ENCODE results near the gene SERINC2.

Gene SERINC2

DNA sequence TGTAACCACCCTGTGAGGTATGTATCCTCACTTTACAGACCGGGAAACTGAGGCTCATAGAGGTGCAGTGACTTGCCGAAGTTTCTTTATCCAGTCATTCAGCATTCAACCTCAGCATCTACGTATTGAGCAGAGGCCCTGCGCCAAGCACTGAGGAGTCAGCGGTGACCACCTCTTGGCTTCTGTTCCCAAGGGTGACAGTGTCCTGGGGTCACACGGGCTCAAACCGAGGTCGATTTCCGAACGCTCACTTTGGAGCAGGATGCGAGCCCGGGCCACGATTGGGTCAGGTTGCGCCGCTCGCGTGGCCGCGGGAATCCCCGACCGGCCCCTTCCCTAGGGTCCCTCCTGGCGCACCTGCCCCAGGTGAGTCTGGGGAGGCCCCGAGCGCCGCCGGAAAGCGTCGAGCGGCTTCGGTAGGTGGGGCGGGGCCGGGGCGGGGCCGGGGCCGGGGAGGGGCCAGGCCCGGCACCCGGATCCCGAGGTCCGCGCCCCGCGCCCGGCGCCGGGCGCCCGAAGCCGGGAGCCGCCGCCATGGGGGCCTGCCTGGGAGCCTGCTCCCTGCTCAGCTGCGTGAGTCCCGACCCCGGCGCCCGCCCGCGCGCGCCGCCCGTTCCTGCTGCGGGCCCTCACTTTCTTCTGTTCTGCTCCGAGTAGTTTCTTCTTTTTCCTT is at the start of gene SERINC2:
Gene SERINC2, plus strand, starts transcription at position 482 of the 673 bp plus-strand sequence. Its CDS starts 53 bp downstream, at position 535.
- Histone ChIP-seq H3K4me1 (ENCODE audit: insufficient read depth, low read length) (peaks cover 12% of the 10 kb centered on the region), H3K36me3 (ENCODE audit: insufficient read depth, low read depth, low read length) (no peaks in the 10 kb centered on the region), H3K27me3 (ENCODE audit: insufficient read depth, low read length) (peaks cover 24% of the 10 kb centered on the region; the same call in 1 of the 2 replicates), H3K9me3 (ENCODE audit: insufficient read depth, low read depth, low read length) (no peaks in the 10 kb centered on the region), H3K4me3 (ENCODE audit: low read length) (peak within 1 kb of the TSS; percentile 88), H3K27ac (ENCODE audit: low read length) (no peak within 1 kb of the TSS), H3K9ac (ENCODE audit: low read depth, low read length) (peak within 1 kb of the TSS; percentile 86)

DNA sequence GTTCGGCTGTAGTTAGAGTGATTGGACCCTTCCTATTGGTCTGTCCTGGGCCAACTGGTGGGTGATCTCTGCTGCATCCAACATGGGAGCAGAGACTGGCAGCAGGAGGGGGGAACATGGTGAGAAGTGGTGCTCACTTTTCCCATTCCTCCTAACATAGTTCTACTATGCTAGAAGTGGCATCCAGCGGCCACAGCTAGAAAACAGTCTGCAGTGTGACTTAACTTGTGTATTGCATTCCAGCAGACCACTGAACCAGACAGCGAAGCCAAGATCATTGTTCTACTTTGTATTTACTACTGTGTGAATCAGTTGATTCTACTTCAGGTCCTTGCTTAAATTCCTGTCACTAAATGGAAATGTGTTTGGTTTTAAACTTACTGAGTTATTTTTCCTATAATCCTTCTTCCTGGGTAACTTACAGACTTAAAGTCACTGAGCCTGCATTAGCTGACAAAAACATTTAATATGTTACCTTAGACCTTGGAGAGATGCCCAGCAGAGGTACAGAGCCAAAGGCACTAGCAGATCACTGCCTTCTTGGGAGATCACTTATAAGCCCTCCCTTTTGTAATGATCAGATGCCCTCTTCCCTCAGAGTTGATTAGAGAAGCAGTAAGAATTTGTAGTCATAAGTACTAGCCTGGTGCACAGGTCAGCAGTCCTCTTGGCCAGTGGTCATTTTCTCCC is 48.3 kb upstream of the SERINC2 start:
- Histone ChIP-seq H3K9me3 (ENCODE audit: insufficient read depth, low read depth, low read length) (no peaks in the 10 kb centered on the region), H3K27me3 (ENCODE audit: insufficient read depth, low read length) (no peaks in the 10 kb centered on the region), H3K4me1 (ENCODE audit: insufficient read depth, low read length) (peaks cover 10% of the 10 kb centered on the region; the same call in 1 of the 2 replicates), H3K27ac (ENCODE audit: low read length) (no peak overlapping the region), H3K9ac (ENCODE audit: low read depth, low read length) (no peak overlapping the region), H3K4me3 (ENCODE audit: low read length) (no peak overlapping the region), H3K36me3 (ENCODE audit: insufficient read depth, low read depth, low read length) (peaks cover 65% of the 10 kb centered on the region)

DNA sequence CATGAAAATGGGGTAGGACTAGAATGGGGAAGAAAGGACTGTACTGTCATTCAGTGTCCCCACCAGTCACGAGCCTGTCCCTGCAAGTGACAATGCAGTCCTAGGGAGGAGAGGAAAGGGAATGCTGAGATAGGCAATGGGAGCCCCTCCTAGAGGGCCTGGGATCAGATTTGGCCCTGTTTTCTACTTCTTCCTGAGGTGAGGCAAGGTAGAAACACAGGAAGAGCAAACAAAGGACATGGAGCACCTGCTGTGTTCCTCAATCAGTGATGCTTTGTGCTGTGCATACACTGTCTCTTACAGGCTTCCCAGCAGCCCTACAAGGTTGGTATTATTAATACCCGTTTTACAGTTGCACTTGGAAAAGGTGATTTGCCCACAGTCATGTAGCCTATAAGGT is 46.2 kb upstream of the SERINC2 start:
- H3K9ac ChIP-seq (ENCODE audit: low read depth, low read length), result peak overlapping the region; percentile 23; the same call in 1 of the 2 replicates
- H3K9me3 ChIP-seq (ENCODE audit: insufficient read depth, low read depth, low read length), result no peaks in the 10 kb centered on the region
- H3K27ac ChIP-seq (ENCODE audit: low read length), result no peak overlapping the region
- H3K4me1 ChIP-seq (ENCODE audit: insufficient read depth, low read length), result peaks cover 10% of the 10 kb centered on the region; the same call in 1 of the 2 replicates
- H3K27me3 ChIP-seq (ENCODE audit: insufficient read depth, low read length), result no peaks in the 10 kb centered on the region
- H3K4me3 ChIP-seq (ENCODE audit: low read length), result peak overlapping the region; percentile 8; the same call in 1 of the 2 replicates
- peaks cover 51% of the 10 kb centered on the region for H3K36me3 ChIP-seq (ENCODE audit: insufficient read depth, low read depth, low read length)

DNA sequence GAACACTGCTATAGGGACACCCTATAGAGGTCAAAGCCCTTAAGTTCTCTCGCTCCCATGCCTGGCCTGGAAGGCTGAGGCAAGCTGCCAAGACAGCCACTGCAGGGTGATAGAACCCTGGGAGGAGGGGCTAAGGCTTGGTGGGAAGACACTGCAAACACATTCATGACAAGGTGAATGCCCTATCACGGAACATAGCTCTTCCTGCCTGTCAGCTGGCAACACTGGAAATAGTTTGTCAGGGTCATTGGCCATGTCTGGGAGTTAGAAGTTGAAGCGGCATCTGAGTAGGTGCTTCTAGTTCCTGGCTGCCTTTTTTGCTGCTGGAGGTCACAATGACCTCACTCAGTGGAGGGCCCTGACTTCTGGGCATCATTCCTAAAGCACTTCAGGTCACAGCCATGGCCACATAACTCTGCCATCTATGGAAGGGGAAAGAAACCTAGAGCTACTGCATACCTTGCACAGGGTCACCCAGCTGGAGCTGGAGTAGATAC is 44.4 kb upstream of the SERINC2 start:
- Histone ChIP-seq H3K9ac (ENCODE audit: low read depth, low read length) (no peak overlapping the region), H3K9me3 (ENCODE audit: insufficient read depth, low read depth, low read length) (no peaks in the 10 kb centered on the region), H3K4me3 (ENCODE audit: low read length) (no peak overlapping the region), H3K36me3 (ENCODE audit: insufficient read depth, low read depth, low read length) (peaks cover 49% of the 10 kb centered on the region), H3K27me3 (ENCODE audit: insufficient read depth, low read length) (no peaks in the 10 kb centered on the region), H3K27ac (ENCODE audit: low read length) (no peak overlapping the region), H3K4me1 (ENCODE audit: insufficient read depth, low read length) (peaks cover 18% of the 10 kb centered on the region; the same call in 1 of the 2 replicates)

DNA sequence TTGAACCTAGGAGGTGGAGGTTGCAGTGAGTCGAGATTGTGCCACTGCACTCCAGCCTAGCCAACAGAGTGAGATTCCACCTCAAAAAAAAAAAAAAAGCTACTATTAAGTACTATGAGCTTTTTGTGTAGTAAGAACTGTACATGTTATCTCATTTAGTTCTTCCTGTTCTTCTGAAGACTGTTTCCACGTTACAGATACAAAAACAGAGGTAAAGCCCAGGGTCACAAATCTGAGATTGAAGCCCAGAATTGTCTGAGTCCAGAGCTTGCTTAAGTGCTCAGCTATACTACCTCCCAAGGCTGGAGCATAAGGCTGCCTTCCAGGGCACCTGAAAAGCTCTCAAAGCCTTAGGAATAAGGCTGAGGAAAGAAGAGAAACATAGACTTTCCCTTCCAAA is 43.0 kb upstream of the SERINC2 start:
- no peaks in the 10 kb centered on the region for H3K9me3 ChIP-seq (ENCODE audit: insufficient read depth, low read depth, low read length)
- H3K4me3 ChIP-seq (ENCODE audit: low read length), result no peak overlapping the region
- H3K36me3 ChIP-seq (ENCODE audit: insufficient read depth, low read depth, low read length), result peaks cover 35% of the 10 kb centered on the region
- H3K27me3 ChIP-seq (ENCODE audit: insufficient read depth, low read length), result no peaks in the 10 kb centered on the region
- H3K27ac ChIP-seq (ENCODE audit: low read length), result no peak overlapping the region
- peaks cover 23% of the 10 kb centered on the region; the same call in 1 of the 2 replicates for H3K4me1 ChIP-seq (ENCODE audit: insufficient read depth, low read length)
- H3K9ac ChIP-seq (ENCODE audit: low read depth, low read length), result no peak overlapping the region

DNA sequence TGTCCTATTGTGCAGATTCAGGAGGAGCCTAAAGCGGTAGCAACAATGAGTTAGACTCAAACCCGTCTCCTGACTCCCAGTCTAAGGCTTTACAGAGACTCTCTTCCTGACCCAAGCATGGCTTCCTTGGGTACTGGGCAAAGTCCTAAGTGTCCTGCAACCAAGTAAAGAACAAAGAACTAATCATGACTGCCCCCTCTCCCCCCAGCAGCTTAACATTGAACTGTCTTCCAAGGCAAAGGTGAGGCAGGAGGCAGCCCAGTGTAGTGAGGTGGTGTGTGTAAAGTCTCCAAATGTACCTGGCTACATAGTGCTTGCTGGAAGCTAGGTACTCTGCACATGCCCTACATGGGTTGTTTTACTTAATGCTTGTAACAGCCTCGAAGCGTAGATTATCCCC is 42.4 kb upstream of the SERINC2 start:
- H3K36me3 ChIP-seq (ENCODE audit: insufficient read depth, low read depth, low read length), result peaks cover 30% of the 10 kb centered on the region
- no peak overlapping the region for H3K9ac ChIP-seq (ENCODE audit: low read depth, low read length)
- H3K4me3 ChIP-seq (ENCODE audit: low read length), result no peak overlapping the region
- no peak overlapping the region for H3K27ac ChIP-seq (ENCODE audit: low read length)
- no peaks in the 10 kb centered on the region for H3K9me3 ChIP-seq (ENCODE audit: insufficient read depth, low read depth, low read length)
- no peaks in the 10 kb centered on the region for H3K27me3 ChIP-seq (ENCODE audit: insufficient read depth, low read length)
- H3K4me1 ChIP-seq (ENCODE audit: insufficient read depth, low read length), result peaks cover 23% of the 10 kb centered on the region; the same call in 1 of the 2 replicates

DNA sequence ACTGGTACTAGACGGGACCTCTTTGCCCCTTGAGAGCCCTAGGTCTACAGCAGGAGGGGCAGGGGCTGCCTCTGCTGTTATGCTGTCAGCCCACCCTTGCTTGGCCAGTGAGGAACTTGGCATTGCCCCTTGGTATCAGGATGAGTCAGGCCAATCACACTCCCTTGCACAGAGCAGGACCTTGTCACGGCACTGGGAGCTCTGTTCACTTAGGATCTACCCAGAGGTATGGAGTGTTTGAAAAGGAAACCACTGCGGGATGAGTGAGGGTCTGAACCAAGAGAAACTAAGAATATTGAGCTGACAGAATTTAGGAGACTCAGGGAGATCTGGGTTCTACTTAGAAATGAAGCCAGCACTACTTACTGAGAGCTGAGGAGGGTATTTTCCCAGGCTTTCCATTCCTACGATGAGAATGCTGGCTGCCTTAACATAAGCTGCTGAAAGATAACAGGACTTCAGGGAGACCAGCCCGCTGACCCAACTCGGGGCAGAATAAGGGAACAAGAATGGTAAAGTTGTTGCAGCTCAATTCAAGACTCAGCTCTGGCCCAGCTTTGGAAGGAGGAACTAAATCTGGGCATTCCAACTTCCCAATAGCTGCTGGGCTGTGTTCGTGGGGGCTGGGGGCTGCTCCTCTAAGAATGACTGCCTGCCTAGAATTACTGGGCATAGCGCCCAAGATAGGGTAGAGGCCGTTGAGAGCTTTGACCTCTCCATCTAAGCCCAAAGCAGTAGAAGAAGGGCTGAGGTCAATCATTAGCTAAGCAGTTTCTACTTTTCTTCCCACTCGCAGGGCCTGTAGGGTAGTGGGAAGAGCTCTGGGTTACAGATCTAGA is 41.7 kb upstream of the SERINC2 start:
- H3K4me1 ChIP-seq (ENCODE audit: insufficient read depth, low read length), result peaks cover 24% of the 10 kb centered on the region; the same call in 1 of the 2 replicates
- H3K27ac ChIP-seq (ENCODE audit: low read length), result no peak overlapping the region
- no peak overlapping the region for H3K9ac ChIP-seq (ENCODE audit: low read depth, low read length)
- H3K9me3 ChIP-seq (ENCODE audit: insufficient read depth, low read depth, low read length), result no peaks in the 10 kb centered on the region
- H3K4me3 ChIP-seq (ENCODE audit: low read length), result peak overlapping the region; percentile 71; the same call in 1 of the 2 replicates
- no peaks in the 10 kb centered on the region for H3K27me3 ChIP-seq (ENCODE audit: insufficient read depth, low read length)
- H3K36me3 ChIP-seq (ENCODE audit: insufficient read depth, low read depth, low read length), result peaks cover 22% of the 10 kb centered on the region

DNA sequence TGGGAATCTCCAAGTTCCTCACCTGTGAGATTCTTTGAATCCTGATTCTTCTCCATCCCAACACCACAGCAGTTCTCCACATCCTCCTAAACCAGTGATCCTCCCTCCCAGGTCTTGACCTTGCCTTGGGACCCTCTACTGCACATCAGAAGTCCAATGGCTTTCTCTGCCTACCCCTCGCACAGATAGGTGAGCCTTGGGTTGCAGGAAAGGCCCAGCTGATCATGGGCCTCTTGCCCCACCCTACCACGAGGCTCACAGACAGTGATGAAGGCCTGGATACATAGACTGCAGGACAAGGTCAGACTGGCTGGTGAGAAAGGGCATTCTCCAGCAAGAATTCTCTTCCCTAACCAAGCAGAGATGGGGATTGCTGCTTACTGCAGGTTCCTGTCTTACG is 41.0 kb upstream of the SERINC2 start:
- Histone ChIP-seq H3K27me3 (ENCODE audit: insufficient read depth, low read length) (no peaks in the 10 kb centered on the region), H3K9ac (ENCODE audit: low read depth, low read length) (peak overlapping the region; percentile 83; the same call in 1 of the 2 replicates), H3K27ac (ENCODE audit: low read length) (no peak overlapping the region), H3K36me3 (ENCODE audit: insufficient read depth, low read depth, low read length) (peaks cover 19% of the 10 kb centered on the region), H3K4me1 (ENCODE audit: insufficient read depth, low read length) (peaks cover 21% of the 10 kb centered on the region; the same call in 1 of the 2 replicates), H3K9me3 (ENCODE audit: insufficient read depth, low read depth, low read length) (no peaks in the 10 kb centered on the region), H3K4me3 (ENCODE audit: low read length) (peak overlapping the region; percentile 71; the same call in 1 of the 2 replicates)

DNA sequence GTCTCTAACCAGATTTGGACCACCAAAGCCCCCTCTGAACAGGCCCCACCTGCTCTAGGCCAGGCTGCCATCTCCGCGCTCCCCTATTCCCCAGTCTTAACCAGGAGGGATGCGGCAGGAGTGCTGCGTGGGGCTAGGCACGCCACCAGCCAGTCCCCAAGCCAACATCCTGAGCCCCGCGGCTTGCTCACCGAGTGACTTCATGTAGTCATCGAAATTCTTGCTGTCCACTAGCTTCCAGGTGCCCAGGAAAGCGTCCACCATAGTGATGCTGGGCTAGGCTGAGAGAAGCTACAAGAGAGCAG is 40.3 kb upstream of the SERINC2 start:
- peak overlapping the region; percentile 71 for H3K4me3 ChIP-seq (ENCODE audit: low read length)
- H3K27me3 ChIP-seq (ENCODE audit: insufficient read depth, low read length), result no peaks in the 10 kb centered on the region
- H3K36me3 ChIP-seq (ENCODE audit: insufficient read depth, low read depth, low read length), result peaks cover 13% of the 10 kb centered on the region
- no peak overlapping the region for H3K27ac ChIP-seq (ENCODE audit: low read length)
- peaks cover 19% of the 10 kb centered on the region; the same call in 1 of the 2 replicates for H3K4me1 ChIP-seq (ENCODE audit: insufficient read depth, low read length)
- no peaks in the 10 kb centered on the region for H3K9me3 ChIP-seq (ENCODE audit: insufficient read depth, low read depth, low read length)
- H3K9ac ChIP-seq (ENCODE audit: low read depth, low read length), result peak overlapping the region; percentile 83; the same call in 1 of the 2 replicates

DNA sequence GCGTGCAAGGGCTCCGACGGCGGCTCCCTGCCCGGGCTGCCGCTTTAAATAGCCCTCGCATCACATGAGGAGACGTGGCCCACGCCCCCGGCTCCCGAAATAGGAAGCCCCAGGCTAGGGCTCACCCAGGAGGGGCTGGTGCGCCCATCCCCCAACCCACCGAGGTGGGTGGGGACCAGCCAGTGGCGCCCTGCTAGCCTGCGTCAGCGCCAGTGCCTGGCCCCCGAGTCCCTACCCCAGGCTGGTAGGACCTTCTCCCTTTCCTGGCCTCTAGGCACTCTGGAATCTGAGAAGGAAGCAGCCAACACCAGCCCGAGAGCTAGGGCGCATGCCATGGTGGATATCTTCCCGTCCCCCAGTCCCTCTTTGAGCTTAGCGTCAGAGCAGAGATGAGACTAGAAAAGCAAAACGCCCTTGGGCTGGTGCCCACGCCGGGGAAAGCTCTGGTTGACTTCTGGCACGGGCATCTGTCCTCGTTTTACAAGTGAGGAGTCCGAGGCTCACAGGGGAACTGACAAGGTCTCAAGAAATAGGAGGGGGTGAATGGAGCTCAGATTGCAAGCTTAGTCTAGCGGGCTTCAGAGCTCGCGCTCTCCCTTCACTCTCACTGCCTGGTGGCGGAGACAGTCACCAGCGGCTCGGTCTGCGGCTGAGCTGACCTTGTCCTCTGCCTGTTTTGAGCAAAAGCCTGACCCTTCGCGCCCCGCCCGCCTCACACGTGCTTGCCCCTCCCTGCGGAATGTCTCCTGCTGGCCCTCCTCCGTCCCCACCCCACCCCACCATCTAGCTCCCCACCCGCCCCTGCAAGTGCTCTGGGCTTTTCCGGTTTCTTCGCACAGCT is 39.7 kb upstream of the SERINC2 start, which contains the start of gene FABP3:
Gene FABP3, minus strand, starts transcription at position 21 of the 841 bp plus-strand sequence. CDS start 62 bp downstream, outside the sequence.
- Histone ChIP-seq H3K27ac (ENCODE audit: low read length) (peak within 1 kb of the TSS; percentile 45), H3K9me3 (ENCODE audit: insufficient read depth, low read depth, low read length) (no peaks in the 10 kb centered on the region), H3K4me1 (ENCODE audit: insufficient read depth, low read length) (peaks cover 19% of the 10 kb centered on the region; the same call in 1 of the 2 replicates), H3K36me3 (ENCODE audit: insufficient read depth, low read depth, low read length) (peaks cover 7% of the 10 kb centered on the region; the same call in 1 of the 2 replicates), H3K9ac (ENCODE audit: low read depth, low read length) (peak within 1 kb of the TSS; percentile 83; the same call in 1 of the 2 replicates), H3K4me3 (ENCODE audit: low read length) (peak within 1 kb of the TSS; percentile 71), H3K27me3 (ENCODE audit: insufficient read depth, low read length) (no peaks in the 10 kb centered on the region)
